Inferior parietal cortex (tissue), 1 donor: ENCODE measurements around the gene PPIB.

ENCODE experiments used
- DNase-seq: peaks from one replicate; pipeline ENCODE4 v3.0.0-alpha.2; 2016; ENCODE audit errors: extremely low spot score

PPIB gene

GRCh38 chr15:64158363-64159134, 4.3 kb downstream of the PPIB start:
- no peak for DNase-seq

- DNase-seq = no peak
These were observed 5.2 kb downstream of the PPIB start for GRCh38 chr15:64157599-64158125.

- DNase-seq = no peak
These were observed 6.0 kb downstream of the PPIB start for GRCh38 chr15:64156652-64157331.

- no peak for DNase-seq
These were observed 6.8 kb downstream of the PPIB start for GRCh38 chr15:64155802-64156651.

- DNase-seq = peak; percentile 93
These were observed 9.1 kb downstream of the PPIB start for GRCh38 chr15:64153480-64154367.

- no peak for DNase-seq
These were observed 10.1 kb downstream of the PPIB start for GRCh38 chr15:64152507-64153387.

- DNase-seq = no peak
These were observed 10.9 kb downstream of the PPIB start, which contains the start of gene SNX22 for GRCh38 chr15:64151727-64152506. Gene SNX22 (plus strand): TSS chr15:64151731. CDS start chr15:64151776, 45 bp downstream.

- no peak for DNase-seq
These were observed 12.8 kb downstream of the PPIB start for GRCh38 chr15:64149893-64150578.

- DNase-seq = no peak
These were observed 13.4 kb downstream of the PPIB start for GRCh38 chr15:64149424-64149823.

- DNase-seq = no peak
These were observed 14.2 kb downstream of the PPIB start for GRCh38 chr15:64148581-64148980.

- DNase-seq = no peak
These were observed 14.7 kb downstream of the PPIB start for GRCh38 chr15:64148168-64148567.

- DNase-seq = no peak
These were observed 15.7 kb downstream of the PPIB start for GRCh38 chr15:64146885-64147681.

GRCh38 chr15:64146520-64146884, 16.3 kb downstream of the PPIB start:
- DNase-seq = no peak

- no peak for DNase-seq
These were observed 16.8 kb downstream of the PPIB start for GRCh38 chr15:64146041-64146440.

- DNase-seq = no peak
These were observed 18.1 kb downstream of the PPIB start for GRCh38 chr15:64144565-64145281.

- no peak for DNase-seq
These were observed 18.6 kb downstream of the PPIB start for GRCh38 chr15:64144192-64144564.

- DNase-seq = no peak
These were observed 19.5 kb downstream of the PPIB start for GRCh38 chr15:64143276-64143675.
